GOT3 (cell line): ENCODE results near the gene APBB1.

ENCODE experiments used
- DNase-seq: peaks from one replicate; lab custom pipeline; 2025; ENCODE audit warnings: mixed read lengths; lab: John Stamatoyannopoulos, UW

Gene APBB1

DNA sequence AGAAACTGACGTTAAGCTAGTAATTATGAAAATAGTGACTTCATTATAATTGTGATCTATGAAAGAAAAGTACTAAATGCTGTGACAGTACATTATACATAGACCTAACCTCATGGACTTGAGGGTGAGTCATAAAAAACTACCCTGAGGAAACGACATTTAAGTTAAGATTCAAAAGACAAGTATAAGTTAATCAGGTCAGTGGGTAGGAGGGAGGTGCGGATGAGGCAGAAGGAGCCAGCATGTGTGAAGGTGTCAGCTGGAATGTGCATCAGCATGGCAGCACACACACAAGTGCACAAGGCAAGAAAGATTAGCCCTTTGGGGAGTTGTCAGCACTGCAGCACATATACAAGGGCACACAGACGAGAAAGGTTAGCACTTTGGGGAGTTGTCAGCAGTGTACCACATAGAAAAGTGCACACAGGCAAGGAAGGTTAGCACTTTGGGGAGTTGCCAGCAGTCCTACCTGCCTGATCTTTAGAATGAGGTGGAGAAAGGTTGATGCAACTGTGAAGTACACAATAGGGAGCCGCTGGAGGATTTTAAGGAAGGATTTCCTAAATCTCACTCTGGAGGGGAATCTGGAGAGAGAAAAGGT is 67.0 kb downstream of the APBB1 start:
- DNase-seq = no peak

- DNase-seq = no peak
Measured at GRCh38 chr11:6350486-6350885, 68.4 kb downstream of the APBB1 start.

DNA sequence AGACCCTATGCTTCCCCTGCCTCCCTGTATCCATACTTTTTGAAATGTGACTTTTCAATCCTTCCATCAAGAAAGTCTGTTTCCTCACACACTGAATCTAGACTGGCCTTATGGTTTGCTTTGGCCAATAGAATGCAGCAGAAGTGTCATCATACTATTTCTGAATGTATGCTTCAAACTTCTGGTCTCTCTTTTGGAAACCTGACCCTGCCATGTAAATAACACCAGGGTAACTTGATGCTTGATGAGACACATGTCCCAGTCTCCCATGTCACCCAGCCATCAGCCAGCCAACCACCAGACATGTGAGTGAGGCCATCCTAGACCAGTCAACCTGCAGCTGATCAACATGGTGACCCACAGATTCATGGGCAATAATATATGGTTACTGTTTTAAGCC is 68.9 kb downstream of the APBB1 start:
- no peak for DNase-seq

DNA sequence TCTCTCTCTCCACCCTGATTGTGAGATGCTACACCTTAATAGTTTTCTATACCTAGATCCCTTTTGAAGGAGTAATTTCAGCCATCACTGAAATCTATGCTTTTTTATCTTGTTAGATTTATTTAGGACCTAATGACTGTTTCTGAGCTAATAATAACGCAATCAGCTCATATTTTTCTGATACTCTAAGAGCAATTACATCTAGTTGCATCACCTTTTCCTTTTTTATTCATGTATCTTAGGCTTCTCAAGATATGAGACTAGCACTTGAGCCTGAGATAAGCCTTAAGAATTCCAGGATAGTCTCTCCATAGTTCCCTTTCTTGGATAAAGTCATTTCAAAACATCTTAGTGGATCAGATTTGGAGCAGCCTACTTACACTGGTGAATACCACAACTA is 73.5 kb downstream of the APBB1 start:
- no peak for DNase-seq
